GM18511 (cell line): Measurements from ENCODE around the gene MLXIPL.
"Not testable (repeated sequence)": the region's sequence is repeated elsewhere in the genome, so short reads cannot be mapped to it uniquely, and the experiment has no call there.

Experiments used
- ATAC-seq: cut with Tn5 transposase; IDR thresholded peaks from one replicate; pipeline ENCODE4 v1.9.1; 2021; ENCODE audit warnings: mild to moderate bottlenecking, moderate library complexity; ENCODE audit not compliant: unreplicated experiment

The MLXIPL gene

GRCh38 chr7:73585196-73585595, 39.1 kb downstream of the MLXIPL start:
- ATAC-seq, result no peak

DNA sequence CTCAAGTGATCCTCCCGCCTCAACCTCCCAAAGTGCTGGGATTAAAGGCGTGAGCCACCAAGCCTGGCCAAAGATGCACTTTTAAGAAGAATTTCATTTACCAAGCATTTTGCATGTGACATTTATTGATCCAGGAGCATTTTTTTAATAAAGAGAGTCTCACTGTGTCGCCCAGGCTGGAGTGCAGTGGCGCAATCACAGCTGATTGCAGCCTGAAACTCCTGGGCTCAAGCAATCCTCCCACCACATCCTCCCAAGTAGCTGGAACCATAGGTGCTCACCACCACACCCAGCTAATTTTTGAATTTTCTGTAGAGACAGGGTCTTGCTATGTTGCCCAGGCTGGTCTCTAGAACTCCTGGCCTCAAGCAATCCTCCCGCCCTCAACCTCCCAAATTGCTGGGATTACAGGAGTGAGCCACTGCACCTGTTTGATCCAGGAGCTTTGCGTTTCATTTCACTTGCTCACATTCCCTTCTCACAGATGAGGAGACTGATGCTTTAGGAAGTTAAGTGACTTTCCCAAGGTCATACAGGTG, 41.6 kb downstream of the MLXIPL start:
- no peak for ATAC-seq

GRCh38 chr7:73581006-73581405, 43.3 kb downstream of the MLXIPL start:
- ATAC-seq, result not testable (repeated sequence)

GRCh38 chr7:73578342-73579128, 45.8 kb downstream of the MLXIPL start, which contains the start of gene TBL2:
Gene TBL2, minus strand, starts transcription at chr7:73578579. Its CDS starts 30 bp downstream, at chr7:73578549.
- peak; percentile 91 for ATAC-seq

DNA sequence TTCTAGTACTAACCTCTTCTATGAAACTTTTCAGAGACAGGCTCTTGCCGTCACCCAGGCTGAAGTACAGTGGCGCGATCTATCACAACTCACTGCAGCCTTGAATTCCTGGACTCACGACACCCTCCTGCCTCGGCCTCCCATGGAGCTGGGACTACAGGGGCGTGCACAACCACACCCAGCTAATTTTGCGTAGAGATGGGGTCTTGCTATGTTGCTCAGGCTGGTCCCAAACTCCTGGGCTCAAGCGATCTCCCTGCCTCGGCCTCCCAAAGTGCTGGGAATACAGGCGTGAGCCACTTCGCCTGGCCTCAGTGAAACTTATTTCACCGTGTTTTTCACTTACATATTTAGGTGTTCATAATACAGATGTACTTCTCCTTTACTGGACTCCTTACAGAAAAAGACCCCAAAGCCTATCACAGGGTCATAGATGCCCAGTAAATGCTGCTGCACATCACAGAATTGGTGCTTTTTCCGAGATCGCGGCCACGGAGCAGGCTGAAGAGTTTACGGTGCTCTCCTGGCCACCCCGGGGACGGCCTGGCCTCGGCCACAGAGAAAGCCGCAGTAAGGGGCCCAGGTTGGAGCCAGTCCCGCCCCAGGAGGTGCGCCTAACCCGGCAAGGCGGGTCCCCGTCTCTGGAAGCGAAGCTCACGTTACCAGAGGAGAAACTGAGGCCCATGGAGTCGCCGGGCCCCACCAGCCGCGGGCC, 46.5 kb downstream of the MLXIPL start:
- ATAC-seq, result peak; percentile 26

- ATAC-seq, result no peak
Measured at GRCh38 chr7:73573791-73574190, 50.5 kb downstream of the MLXIPL start.

- no peak for ATAC-seq
Measured at GRCh38 chr7:73573276-73573675, 51.0 kb downstream of the MLXIPL start.

- no peak for ATAC-seq
Measured at GRCh38 chr7:73572767-73573186, 51.5 kb downstream of the MLXIPL start.

DNA sequence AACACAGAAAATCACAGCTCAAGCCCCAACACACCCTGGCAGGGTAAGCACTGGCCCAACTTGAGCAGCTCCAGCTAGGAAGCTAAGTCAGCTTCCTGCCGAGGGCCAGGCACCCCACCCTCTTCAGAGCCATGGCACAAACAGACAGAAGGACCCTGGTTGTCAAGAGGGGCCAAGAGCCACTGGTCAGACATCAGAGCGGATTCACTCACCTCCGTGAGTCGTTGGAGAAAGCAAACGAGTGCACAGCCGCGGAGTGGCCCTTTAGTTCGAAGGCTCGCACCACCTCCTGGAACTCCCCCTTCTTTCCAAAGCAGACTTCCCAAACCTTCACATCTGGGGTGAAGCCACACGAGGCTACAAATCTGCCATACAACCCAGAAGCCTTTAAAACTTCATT, 53.3 kb downstream of the MLXIPL start:
- ATAC-seq, result no peak

DNA sequence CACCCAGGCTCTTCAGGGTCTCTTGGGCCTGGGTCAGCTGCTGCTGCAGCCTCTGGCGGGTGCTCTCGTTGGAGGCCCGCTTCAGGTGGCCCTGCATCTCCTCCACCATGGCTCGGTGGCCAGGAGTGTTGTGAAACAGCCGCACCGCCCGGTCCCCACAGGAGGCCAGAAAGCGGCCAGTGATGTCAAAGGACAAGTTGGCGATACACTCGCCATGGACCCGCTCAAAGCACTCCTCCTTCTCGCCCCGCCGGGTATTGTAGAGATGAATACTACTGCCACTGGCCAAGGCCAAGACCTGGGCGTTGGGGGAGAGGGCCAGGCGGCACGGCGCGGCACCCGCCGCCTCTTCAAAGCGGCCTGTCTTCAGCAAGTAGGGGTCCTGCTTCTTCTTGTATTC, 53.8 kb downstream of the MLXIPL start:
- no peak for ATAC-seq

- no peak for ATAC-seq
Measured at GRCh38 chr7:73569042-73569608, 55.2 kb downstream of the MLXIPL start.

DNA sequence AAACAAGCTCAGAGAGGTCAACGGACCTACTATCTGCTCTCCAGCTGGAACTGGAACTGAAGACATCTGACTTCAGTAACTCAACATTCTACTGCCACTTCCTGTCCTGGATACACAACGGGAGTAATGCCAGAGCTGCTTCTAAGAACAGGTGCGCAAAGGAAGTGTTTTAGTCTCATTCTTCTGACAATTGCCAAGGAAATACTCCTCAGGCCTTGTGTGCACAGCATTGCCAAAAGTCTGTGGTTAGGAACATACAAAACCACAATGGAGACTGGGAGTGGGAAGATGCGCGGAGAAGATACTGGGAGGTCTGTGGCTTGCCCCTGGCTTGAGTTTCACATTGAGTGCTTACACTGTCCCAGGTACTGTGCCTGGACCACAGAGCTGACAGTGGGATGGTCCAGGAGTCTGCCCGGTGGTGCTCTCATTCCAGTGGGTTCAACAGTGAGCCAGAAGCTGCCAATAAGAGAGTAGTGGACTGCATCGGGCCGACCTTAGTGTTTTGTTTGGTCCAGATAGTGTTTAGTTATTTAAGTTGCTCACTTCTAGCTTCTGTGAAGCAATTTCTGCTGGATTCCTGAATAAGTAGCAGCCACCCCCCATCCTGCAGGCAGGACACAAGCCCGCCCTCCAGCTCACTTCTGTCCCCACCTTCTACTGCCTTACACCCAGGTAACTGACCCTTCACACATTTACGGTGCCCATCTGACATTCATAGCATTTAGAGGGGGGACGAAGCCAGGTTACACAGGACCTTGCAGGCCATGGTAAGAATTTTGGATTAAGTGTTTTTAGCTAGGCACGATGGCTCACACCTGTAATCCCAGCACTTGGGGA, 56.3 kb downstream of the MLXIPL start:
- no peak for ATAC-seq

GRCh38 chr7:73567140-73567539, 57.2 kb downstream of the MLXIPL start:
- no peak for ATAC-seq

GRCh38 chr7:73566431-73566830, 57.9 kb downstream of the MLXIPL start:
- ATAC-seq, result not testable (repeated sequence)

DNA sequence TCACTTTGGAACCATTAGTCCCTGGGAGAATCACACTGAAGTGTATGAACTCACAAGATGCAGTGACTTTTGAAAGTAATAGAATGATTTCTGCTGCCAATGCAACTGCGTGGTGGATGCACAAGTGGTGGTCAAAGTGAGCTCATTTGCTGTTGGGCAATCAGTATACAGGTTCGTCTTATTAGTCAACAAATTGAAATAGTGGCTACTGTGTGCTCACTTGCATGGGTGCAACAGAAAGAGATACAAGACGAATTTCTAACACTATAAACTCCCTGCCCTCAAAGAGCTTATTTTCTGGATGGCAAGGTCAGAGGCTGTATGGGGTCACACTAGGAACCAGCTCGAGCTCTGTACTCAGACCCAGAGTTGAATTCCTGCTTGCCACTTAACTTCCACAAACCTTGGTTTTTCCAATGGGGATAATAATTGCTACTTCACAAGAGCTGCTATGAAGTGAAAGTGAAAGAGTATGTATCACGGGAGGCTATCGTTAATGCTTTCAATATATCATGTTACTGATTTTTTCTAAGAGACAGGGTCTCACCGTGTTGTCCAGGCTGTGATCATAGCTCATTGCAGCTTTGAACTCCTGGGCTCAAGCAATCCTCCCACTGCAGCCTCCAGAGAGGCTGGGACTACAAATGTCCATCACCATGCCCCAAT, 58.5 kb downstream of the MLXIPL start:
- ATAC-seq, result no peak

DNA sequence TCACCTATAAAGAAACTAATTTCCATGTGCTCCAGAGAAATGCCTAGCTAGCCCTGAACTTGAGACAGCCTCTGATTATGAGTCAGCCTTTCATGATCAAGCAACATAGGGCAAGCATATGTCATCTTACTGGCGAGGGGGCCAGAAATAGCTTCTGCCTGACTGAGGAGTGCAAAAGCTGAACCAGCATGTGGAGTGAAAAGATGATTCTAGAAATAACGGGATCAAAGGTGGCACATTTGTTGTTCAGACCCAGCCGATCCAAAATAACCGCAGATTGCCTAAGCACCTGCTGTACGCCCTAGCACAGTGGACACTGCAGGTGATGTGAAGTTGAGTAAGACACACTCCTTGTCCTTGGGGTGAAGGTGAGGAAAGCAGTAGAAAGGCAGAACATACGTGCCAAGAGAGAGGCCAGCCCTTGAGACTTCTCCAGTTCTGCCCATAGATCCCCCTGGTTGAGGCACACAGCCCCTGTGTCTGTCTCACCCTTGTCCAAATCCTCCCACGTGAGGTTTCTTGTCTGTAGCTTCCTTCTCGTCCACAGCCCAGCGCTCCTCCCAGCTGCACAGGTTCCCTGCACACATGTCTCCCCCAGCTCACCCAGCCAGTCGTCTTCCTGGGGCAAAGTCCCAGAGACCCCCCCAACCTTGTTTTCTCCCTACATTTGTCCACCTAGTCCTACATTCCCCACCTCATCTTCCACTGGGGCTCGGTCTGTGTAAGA, 64.0 kb downstream of the MLXIPL start:
- ATAC-seq, result peak; percentile 30

DNA sequence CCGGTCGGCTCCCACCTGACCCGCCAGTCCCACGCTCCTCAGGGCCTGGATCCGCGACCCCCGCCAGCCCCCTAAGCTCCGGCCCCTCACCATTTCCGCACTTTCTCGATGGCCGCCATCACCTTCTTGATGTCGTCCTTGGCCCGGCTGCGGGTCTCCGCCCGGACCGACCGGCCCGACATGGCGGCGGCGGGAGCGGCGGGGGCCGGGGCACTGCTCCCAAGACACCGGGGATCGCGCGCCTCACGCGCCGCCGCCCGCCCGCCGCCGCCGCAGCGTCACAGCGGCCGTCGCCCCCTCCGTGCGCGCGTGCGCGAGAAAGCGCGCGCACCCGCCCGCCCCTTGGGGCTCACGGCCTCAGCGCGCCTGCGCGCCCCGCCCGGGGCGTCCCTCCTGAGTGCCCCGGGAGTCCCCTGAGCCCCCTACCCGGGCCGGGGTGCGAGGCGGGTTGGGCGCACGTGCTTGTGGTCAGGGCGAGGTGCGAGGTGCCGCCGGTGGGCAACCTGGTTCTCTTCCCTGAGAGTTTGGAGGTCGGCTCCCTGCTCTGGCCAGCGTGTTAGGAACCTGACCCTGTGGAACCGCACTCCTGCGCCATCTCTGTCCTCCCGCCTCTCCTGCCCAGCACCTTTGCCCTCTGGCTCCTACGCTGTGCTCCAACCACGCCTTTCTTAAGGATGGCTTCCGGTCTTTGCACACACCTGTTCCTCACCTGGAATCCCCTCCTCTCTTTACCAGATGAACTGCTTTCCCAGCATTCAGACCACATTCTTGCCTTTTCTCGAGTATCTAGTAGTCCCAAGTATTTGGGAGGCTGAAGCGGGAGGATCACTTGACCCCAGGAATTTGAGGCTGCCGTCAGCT, 66.7 kb downstream of the MLXIPL start, which contains the start of gene BCL7B:
TSS of gene BCL7B (minus strand) at position 294 of the 861 bp plus-strand sequence. CDS start at position 182, 112 bp downstream.
- peak; percentile 56 for ATAC-seq

DNA sequence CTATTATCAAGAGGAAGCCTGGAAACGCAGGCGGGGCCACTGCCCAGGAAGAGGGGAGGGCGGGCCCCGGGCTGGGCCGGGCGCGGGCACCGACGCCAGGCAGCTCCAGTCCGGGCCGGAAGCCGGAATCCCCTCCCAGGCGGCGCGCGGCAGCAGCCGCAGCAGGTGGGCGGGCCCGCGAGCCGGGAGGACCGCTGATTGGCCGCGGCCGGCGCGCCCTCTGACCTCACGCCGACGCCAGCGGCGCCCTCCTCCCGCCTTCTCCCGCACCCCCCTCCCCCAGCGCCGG, 67.3 kb downstream of the MLXIPL start:
- peak; percentile 88 for ATAC-seq
